SW480 (cell line): Measurements from ENCODE around the gene NDRG2.
"Not testable (repeated sequence)": the region's sequence is repeated elsewhere in the genome, so short reads cannot be mapped to it uniquely, and the experiment has no call there.

Source experiments
- DNase-seq: peaks from one replicate; pipeline ENCODE4 v3.0.0-alpha.2; 2016; ENCODE audit warnings: low spot score

Gene NDRG2

DNA sequence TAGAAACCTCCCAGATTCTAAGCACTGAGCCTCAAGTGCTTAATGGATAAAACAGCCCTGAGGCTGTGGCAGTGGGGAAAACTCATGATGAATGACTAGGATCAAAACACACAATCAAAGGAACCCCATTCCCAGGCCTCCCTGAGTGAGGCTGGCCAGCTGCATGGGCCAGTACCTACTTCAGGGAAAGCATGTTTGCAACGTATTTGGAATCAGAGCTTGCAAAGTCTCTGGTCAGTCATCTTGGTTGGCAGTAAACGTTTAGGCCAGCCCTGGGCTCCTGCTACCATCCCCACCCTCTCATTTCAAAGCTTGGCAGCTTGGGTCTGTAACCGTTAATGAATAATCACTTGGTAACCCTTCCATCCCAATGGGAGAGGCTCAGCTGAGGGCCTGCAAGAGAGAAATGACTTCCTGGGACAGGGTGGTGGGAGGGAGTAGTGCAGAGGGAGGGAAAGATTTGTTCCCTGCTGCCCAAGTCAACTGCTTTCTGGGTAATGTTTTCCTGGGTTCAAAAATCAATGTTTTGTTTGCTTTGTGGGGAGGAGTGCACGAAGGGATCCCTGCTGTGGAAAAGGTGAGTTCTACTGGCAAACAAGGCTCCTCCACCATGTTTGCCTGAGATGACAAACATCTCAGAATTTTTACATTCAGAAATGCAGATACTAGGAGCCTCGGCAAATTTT is 30.7 kb upstream of the NDRG2 start:
- no peak for DNase-seq

DNA sequence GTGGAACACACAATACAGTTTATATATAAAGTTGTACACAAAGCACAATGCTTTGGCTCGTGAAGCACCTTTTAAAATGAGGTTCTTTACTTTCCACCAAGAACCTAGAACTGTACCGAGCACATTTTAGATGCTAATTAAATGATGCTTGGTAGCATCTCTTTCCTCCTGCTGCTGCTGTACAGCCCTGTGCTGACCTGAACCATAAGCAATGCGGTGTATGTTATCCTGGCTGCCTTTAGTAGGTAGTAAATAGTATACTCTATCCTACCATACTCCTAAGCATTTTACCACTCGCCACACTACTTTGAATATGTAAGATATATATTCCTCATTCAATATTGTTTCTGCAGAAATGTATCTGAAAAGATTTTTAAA is 29.9 kb upstream of the NDRG2 start:
- DNase-seq: no peak

DNA sequence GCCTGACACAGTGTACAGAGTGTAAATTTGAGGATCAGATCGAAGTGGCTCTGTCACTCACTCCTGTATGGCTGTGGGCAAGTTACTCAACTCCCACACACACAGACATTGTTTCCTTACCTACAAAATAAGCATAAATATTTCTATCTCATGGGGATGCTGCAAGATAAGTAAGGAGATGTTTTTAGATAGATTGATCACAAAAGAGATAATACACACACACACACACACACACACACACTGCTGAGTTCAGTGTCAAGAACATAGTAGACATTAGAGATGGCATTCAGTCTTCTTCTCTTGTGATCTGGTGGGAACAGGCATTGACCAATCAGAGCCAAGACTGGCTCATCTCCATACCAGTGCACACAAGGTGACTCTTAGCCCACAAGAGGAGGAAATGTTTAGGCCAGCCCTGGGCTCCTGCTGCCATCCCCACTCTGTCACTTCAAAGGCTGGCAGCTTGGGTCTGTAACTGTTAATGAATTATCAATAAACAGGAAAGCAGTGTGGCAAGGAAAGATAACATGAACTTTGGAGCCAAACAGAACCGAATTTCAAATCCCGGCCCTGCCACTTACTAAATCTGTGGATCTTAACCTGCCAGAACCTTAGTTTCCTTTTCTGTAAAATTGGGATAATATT is 29.4 kb upstream of the NDRG2 start:
- DNase-seq: peak; percentile 26

- no peak for DNase-seq
Observed at GRCh38 chr14:21053184-21054122, 28.6 kb upstream of the NDRG2 start.

DNA sequence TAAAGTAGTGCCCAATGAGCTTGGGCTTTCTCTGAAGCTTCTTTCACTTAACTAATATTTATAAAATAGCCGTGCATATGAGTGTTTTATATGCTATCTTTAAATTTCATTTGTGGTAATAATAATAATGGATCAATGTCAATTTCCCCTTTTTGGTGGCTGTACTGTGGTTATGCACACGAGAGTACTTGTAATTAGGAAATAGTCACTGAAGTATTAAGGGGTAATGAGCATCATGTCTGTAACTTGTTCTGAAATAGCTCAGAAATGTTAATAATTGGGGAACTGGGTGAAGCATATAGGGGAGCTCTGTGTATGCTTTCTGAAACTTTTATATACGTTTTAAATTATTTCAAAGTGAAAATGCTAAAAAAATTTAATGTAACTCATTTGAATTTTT is 25.7 kb upstream of the NDRG2 start:
- no peak for DNase-seq

DNA sequence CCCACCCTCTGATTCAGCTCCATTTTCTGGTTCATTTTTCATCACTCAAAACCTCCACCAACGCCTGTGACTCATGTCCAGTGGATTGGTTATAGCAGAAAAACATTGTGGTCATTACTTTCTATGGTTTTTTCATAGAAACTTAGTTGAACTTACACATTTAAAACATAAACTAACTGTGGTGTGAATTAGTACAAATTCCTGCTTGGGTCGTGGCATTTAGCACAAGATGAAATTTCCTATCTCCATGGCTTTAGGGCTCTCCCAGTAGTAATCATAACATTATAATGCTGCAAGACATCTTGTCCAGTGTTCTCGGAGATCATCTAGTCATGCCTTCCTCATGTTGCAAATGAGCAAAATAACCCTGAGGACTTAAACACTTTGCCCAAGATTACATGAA is 24.4 kb upstream of the NDRG2 start:
- DNase-seq: no peak

DNA sequence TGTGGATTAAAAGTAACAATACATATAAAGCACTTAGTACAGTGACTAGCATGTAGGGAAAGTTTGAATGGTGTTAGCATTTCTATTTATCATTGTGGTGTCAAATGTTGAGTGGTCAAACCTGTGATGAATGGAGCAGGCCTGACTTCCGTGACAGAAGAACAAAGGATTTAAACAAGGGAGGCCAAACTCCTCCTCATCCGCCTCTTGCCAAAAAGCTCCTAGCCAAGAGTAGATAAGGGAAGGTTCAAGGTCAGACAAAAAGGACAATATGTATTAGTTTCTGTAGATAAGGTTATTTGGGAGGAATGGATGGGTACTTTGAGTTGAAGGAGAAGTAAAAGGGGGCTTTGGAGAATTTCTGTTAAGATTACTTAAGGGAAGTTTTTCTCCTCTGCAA is 23.8 kb upstream of the NDRG2 start:
- DNase-seq: no peak

DNA sequence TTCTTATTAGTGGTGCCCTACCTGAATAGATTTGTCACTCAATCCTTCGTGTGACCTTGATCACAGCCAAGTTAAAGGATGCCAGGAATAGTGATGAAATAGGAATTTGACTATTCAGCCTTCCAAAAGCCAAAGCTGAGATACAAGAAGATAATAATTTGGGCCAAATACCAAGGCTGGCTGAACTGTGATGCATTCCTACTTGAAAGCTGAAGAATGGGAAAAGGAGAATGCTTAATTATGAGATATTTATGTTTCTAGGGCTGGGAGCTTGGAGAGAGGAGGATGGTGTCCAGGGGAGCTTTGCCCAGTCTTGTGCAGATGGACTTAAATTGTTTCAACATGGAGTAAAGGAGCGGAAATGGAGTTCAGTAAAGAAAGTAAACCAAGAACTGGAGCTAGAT is 22.5 kb upstream of the NDRG2 start:
- DNase-seq: no peak

DNA sequence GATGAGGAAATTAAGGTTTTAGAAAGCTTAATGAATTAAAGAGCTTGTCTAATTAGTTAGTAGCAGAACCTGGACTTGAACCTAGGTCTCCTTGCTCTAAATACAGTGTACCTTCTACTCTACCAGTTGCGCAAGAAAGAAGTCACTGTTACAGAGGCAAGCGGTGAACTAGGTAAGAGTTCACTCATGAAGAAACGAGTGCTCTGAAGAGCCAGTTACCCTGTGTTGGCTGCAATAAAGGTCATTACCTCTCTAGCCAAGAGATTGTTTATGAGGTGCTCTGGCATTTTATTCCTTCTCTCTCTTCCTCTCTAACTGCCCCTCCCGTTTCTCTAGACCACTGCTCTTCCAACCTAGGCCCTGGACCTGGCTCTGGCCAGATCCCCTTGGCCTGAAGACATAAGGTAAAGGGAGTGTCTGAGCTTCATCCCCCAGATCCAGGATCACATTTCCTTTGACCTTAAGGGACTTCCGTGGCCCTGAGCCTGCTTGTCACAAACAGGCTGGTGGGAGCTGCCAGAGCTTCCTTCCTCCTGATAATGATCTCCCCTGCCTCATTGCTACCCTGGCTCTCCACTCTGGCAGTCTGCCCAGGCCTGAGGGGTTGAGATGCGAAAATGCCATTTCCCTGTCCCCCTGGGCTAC is 19.2 kb upstream of the NDRG2 start:
- no peak for DNase-seq

- DNase-seq: no peak
Observed at GRCh38 chr14:21043387-21043973, 18.6 kb upstream of the NDRG2 start.

GRCh38 chr14:21042918-21043317 is 18.1 kb upstream of the NDRG2 start:
- DNase-seq: no peak

DNA sequence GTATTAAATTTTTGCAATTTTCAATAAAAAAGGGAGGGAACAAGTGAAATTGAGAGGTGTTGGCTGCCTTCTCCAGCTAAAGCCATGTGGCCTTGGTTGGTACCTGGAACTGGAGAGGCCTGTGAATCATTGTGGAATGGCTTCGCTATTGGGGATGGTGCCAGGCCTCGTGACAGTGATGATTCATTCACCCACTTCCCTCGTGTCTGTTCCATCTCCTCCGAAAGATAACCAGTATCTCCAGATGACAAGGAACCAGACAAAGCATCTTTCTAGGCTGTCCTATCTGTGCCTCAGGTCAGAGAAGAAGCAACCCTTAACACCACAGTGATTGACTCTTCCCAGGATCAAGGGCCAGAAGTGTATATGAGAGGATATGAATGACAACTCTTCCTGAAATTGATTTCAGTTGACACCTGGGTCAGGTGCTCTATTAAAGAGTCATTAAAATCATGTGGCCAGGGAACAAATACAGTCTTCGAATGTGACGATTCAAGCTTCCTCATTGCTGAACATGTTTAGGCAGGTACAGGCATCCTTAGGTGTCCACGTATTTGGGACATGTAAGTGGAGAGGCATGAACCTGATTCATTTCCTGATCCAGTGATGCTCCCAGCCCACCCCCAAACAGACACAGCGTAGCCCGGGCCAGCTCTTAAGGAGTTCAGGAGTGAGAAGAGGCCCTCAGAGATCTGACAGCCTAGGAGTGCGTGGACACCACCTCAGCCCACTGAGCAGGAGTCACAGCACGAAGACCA is 17.0 kb upstream of the NDRG2 start, which contains the start of gene RNASE7:
RNASE7 (plus strand) TSS at position 687 of the 758 bp plus-strand sequence. CDS start 631 bp downstream, outside the sequence.
- no peak for DNase-seq

GRCh38 chr14:21040941-21041340 is 16.1 kb upstream of the NDRG2 start:
- not testable (repeated sequence) for DNase-seq

DNA sequence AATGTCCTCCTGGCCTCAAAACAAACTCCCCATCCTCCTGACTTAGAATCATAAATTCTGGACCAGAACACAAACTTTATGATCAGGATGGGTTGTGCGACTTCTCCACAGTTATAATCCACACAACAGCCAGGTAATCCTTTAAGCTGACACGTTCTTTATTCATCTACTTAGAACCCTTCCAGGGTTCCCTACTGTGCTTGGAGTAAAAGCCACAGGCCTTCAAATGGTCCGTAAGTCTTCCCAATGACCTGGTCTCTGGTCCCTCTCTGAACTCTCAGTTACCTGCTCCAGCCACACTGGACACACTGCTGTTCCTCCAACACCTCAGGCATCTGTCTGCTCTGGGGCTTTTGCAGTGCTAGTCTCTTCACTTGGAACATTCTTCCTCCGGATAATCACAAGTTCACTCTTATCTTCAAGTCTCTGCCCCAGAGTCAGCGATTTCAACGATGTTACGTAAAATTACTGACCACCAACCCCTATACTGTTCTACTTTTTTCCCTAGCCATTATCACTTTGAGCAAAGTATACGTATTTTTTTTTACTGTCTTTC is 15.6 kb upstream of the NDRG2 start:
- no peak for DNase-seq

- DNase-seq: peak; percentile 66
Observed at GRCh38 chr14:21039585-21040369, 14.9 kb upstream of the NDRG2 start.

DNA sequence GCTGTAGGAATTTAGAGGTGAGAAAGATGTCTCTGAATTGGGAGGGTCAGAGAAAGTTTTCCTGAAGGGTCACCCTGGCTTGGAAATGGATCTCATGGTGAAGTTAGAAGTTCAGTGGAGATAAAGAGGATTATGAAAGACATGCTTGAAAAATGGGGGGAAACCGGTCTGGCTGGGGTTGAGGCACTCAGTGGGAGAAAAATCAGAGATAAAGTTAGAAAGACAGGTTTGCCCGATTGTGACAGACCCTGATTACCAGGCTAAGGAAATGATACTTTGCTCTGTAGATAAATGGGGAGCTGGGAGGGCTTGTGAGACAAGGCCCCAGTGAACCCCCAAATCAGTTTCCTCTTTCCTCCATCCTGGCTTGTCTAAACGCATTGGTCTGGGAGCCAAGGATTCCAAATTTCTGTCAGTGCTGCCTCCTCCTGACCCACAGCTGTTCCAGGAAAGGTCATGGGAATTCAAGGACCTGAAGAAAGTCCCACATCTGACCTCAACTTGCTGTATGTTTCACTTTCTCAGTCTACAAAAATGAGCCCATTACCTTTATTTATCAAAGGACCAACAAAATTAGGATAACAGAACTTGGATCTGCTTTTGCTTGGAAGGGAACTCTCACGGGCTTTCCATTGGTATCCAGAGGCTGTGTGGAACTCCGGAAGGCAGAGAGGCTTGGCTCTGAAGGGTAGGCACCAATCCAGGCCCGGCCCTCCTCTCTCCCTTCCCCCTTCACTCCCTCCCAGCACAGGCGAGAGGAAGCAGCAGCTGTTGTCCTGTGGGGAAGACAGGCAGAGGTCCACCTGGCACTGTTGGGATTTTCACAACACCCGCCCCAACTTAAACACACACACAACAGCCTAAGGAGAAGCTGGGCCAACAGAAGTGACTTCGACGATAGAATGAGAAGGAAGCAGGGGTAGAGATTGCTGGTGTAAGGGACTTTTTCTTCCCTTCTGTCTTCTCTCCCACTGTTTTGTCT is 13.9 kb upstream of the NDRG2 start:
- DNase-seq: no peak

- DNase-seq: no peak
Observed at GRCh38 chr14:21037156-21037555, 12.3 kb upstream of the NDRG2 start.

DNA sequence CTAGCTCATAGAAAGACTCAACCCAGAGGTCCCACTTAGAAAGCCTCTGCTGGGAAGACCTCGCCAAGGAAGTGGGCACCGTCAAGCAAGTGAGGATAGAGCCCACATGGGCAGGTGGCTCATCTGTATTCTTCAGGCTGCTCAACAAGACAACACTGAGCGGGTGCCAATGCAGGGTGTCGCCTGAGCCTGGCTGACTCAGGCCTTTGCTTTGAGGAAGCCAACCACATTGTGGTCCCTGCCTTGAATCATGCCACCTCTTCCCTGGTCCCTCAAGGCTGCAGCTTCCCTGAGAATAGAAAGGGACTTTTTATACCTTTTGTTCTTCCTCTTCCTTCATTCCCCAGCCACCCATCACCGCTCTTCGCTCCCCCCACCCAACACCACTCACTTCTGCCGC is 11.9 kb upstream of the NDRG2 start:
- no peak for DNase-seq

- DNase-seq: no peak
Observed at GRCh38 chr14:21034707-21035106, 9.8 kb upstream of the NDRG2 start, which contains the start of gene RNASE13. TSS of gene RNASE13 (minus strand) at chr14:21034807. CDS start at chr14:21034288, 519 bp downstream.
